ENCODE results near the gene MATN4.

GRCh38 chr20:45301824-45302271 lies 6.3 kb downstream of the MATN4 start:
- TF ChIP-seq, protein P1, sequence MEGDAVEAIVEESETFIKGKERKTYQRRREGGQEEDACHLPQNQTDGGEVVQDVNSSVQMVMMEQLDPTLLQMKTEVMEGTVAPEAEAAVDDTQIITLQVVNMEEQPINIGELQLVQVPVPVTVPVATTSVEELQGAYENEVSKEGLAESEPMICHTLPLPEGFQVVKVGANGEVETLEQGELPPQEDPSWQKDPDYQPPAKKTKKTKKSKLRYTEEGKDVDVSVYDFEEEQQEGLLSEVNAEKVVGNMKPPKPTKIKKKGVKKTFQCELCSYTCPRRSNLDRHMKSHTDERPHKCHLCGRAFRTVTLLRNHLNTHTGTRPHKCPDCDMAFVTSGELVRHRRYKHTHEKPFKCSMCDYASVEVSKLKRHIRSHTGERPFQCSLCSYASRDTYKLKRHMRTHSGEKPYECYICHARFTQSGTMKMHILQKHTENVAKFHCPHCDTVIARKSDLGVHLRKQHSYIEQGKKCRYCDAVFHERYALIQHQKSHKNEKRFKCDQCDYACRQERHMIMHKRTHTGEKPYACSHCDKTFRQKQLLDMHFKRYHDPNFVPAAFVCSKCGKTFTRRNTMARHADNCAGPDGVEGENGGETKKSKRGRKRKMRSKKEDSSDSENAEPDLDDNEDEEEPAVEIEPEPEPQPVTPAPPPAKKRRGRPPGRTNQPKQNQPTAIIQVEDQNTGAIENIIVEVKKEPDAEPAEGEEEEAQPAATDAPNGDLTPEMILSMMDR (IDR thresholded peaks at IDR 0.05; ENCODE audit: poor library complexity, severe bottlenecking): no peak
- TF ChIP-seq EP300 (conservative IDR thresholded peaks at IDR 0.05; ENCODE audit: poor library complexity, severe bottlenecking) (no peak), EZH2 (IDR thresholded peaks at IDR 0.05; ENCODE audit: borderline replicate concordance, insufficient read depth, low read length, poor library complexity, severe bottlenecking) (no peak), POLR2AphosphoS5 (IDR thresholded peaks at IDR 0.05) (no peak)
